PFSK-1 (cell line): ENCODE results near the gene MYL10. TPM values are rescaled to one million over a fixed set of nuclear protein-coding genes. Genes with fewer than 3 reads are reported as not detected.

Source experiments
- FOXP2 ChIP-seq: optimal IDR thresholded peaks from 2 replicates; pipeline ENCODE3; 2011; ENCODE audit warnings: borderline replicate concordance, control low read depth, inconsistent platforms; ENCODE audit not compliant: insufficient read depth; ENCODE audit errors: extremely low read length, extremely low read depth
- POLR2AphosphoS5 ChIP-seq: IDR thresholded peaks from 2 replicates; pipeline ENCODE4 v1.6.1; 2012; ENCODE audit warnings: low read depth, mild to moderate bottlenecking, control low read depth, low read length, moderate library complexity
- SIN3A ChIP-seq: IDR thresholded peaks from 2 replicates; pipeline ENCODE4 v1.6.1; 2012; ENCODE audit warnings: mild to moderate bottlenecking, low read length, moderate library complexity, borderline replicate concordance; ENCODE audit not compliant: insufficient read depth
- TAF1 ChIP-seq: IDR thresholded peaks from 2 replicates; pipeline ENCODE4 v1.6.1; 2012; ENCODE audit warnings: low read length, control low read depth, borderline replicate concordance; ENCODE audit not compliant: insufficient read depth
- polyA plus RNA-seq: library from polyadenylated mRNA; unstranded; fragments of >200 nt; gene quantifications from one replicate; pipeline ENCODE4 v1.2.1, GENCODE V29; 2012; ENCODE audit warnings: low read depth, missing spikeins; ENCODE audit not compliant: insufficient read length
- TF ChIP-seq, protein P1 (sequence below), 2 experiments: IDR thresholded peaks; 2 replicates each; pipeline versions ENCODE4 v1.6.1 to v1.8.0; 2011 to 2012; ENCODE audit warnings: low read depth in 2 of 2, low read length in 2 of 2, control low read depth in 1 of 2, inconsistent platforms in 1 of 2, mild to moderate bottlenecking in 1 of 2, moderate library complexity in 1 of 2; ENCODE audit not compliant: insufficient read depth in 1 of 2

MYL10 gene
- not detected for polyA plus RNA-seq

DNA sequence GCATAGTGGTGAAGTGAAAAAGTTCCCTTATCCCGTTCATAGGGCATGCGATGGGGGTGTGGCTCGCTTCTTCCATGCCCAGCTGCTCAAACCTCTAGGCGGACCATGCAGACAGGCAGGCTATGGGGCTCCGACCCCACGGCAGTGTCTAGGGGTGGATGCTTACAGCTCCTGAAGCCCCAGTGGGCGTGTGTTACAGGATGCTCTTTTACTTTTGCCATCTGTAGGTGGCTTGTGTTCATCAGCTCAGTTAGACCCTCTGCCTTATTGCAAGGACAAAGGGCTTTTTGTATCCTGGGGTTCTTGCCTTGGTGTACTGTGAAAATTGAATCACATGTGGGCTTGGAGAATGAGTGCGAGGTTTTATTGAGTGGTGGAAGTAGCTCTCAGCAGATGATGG is at the start of gene MYL10:
Gene MYL10, minus strand, starts transcription at position 126 of the 400 bp plus-strand sequence. CDS start 178 bp downstream, outside the sequence.
- TF ChIP-seq SIN3A, result no peak
- no peak for TF ChIP-seq POLR2AphosphoS5
- TF ChIP-seq TAF1, result no peak
- TF ChIP-seq, protein P1, sequence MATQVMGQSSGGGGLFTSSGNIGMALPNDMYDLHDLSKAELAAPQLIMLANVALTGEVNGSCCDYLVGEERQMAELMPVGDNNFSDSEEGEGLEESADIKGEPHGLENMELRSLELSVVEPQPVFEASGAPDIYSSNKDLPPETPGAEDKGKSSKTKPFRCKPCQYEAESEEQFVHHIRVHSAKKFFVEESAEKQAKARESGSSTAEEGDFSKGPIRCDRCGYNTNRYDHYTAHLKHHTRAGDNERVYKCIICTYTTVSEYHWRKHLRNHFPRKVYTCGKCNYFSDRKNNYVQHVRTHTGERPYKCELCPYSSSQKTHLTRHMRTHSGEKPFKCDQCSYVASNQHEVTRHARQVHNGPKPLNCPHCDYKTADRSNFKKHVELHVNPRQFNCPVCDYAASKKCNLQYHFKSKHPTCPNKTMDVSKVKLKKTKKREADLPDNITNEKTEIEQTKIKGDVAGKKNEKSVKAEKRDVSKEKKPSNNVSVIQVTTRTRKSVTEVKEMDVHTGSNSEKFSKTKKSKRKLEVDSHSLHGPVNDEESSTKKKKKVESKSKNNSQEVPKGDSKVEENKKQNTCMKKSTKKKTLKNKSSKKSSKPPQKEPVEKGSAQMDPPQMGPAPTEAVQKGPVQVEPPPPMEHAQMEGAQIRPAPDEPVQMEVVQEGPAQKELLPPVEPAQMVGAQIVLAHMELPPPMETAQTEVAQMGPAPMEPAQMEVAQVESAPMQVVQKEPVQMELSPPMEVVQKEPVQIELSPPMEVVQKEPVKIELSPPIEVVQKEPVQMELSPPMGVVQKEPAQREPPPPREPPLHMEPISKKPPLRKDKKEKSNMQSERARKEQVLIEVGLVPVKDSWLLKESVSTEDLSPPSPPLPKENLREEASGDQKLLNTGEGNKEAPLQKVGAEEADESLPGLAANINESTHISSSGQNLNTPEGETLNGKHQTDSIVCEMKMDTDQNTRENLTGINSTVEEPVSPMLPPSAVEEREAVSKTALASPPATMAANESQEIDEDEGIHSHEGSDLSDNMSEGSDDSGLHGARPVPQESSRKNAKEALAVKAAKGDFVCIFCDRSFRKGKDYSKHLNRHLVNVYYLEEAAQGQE (IDR thresholded peaks at IDR 0.05; ENCODE audit: insufficient read depth in 1 of 2, low read depth in 2 of 2, low read length in 2 of 2), result no peak
- TF ChIP-seq FOXP2, result no peak

DNA sequence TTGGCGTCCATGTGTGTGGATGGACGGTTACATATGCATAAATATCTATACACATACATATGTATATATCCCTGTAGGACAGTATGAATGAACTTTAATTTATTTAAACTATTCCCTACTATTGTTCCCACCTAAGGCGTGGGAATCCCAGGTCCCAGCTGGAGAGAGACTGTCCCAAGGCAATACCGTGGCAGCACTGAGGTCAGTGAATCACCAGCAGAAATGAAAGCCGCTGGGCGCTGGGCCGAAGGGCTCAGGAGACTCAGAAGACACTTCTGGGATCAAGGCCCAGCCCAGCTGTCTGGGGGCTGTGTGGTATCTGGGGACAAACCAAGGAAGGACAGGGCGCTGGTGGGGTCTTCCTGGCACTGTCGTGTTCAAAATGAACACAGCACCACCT is 49.6 kb upstream of the MYL10 start:
- TF ChIP-seq, protein P1 (IDR thresholded peaks at IDR 0.05; ENCODE audit: insufficient read depth in 1 of 2, low read depth in 2 of 2, low read length in 2 of 2), result no peak
- no peak for TF ChIP-seq FOXP2
- TF ChIP-seq POLR2AphosphoS5, result no peak
- TF ChIP-seq TAF1, result no peak
- TF ChIP-seq SIN3A, result no peak

DNA sequence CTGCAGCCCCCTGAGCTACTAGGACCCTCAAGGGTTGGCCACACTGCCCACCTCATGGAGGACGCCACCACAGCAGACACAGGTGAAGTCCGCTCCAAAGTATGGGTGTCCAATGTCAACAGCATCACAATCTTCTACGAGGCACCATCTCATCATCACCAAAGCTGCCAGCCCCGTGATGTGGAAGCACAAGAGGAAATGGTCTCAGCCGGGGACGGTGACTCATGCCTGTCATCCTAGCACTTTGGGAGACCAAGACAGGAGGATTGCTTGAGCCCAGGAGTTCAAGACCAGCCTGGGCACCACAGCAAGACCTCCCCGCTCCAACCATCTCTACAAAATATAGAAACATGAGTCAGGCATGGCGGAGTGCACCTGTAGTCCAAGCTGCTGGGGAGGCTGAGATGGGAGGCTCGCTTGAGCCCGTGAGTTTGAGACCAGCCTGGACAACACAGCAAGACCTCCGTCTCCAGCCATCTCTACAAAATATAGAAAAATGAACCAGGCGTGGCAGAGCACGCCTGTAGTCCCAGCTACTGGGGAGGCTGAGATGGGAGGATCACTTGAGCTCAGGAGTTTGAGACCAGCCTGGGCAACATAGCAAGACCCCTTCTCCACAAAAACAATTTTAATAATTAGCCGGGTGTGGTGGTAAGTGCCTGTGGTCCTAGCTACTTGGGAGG is 48.8 kb upstream of the MYL10 start:
- TF ChIP-seq, protein P1 (IDR thresholded peaks at IDR 0.05; ENCODE audit: insufficient read depth in 1 of 2, low read depth in 2 of 2, low read length in 2 of 2), result no peak
- TF ChIP-seq TAF1 (no peak), SIN3A (no peak), FOXP2 (no peak), POLR2AphosphoS5 (no peak)

DNA sequence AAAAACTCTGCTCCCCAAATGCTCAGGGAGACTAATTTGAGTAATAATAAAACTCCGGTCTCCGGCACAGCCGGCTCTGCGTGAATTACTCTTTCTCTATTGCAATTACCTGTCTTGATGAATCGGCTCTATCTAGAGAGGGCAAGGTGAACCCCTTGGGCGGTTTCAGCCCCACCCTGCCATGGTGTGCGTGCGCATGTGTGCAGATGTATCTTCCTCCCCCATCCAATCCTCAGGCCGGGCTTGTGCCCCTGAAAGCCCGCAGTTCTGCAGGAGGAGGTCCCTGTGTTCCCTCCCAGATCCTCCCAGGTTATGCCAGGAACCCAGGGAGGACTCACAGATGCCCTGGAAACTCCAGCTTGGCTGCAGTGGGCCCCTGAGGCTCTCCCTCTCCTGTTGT is 48.3 kb upstream of the MYL10 start:
- TF ChIP-seq SIN3A (no peak), TAF1 (no peak), FOXP2 (no peak), POLR2AphosphoS5 (no peak)
- TF ChIP-seq, protein P1 (IDR thresholded peaks at IDR 0.05; ENCODE audit: insufficient read depth in 1 of 2, low read depth in 2 of 2, low read length in 2 of 2), result no peak

DNA sequence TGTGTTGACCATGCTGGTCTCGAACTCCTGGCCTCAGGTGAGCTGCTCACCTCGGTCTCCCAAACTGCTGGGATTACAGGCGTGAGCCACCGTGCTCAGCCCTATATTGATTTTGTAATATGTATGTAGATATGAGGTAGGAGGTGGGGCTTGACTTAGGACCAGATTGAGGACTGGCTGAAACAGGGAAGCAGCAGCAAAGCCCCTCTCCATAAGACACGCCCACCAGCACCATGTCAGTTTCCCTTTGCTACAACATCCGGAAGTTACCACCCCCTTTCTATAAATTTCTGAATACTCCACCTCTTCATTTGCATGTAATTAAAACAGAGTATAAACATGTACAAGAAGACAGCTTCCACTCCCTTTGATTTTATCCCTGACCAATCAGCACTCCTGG is 47.9 kb upstream of the MYL10 start:
- no peak for TF ChIP-seq POLR2AphosphoS5
- TF ChIP-seq TAF1, result no peak
- no peak for TF ChIP-seq SIN3A
- TF ChIP-seq, protein P1 (IDR thresholded peaks at IDR 0.05; ENCODE audit: insufficient read depth in 1 of 2, low read depth in 2 of 2, low read length in 2 of 2), result no peak
- no peak for TF ChIP-seq FOXP2
